PC-9 (cell line): ENCODE measurements around the gene PLEKHG7. TPM values are rescaled to one million over a fixed set of nuclear protein-coding genes. Genes with fewer than 3 reads are reported as not detected.

Source experiments
- BruUV-seq: library from RNA; stranded (reverse); fragments of 400-500 nt; replicated peaks from 2 replicates; lab custom pipeline; 2021; lab: Mats Ljungman, UMichigan
- CTCF ChIA-PET: fragments of 300-600 bp; sonication (Branson Sonifier 250); formaldehyde crosslinking; loops from one replicate; lab custom pipeline; 2022; ENCODE audit warnings: antibody characterized with exemption; lab: Charles Lee
- POLR2A ChIA-PET: fragments of 300-600 bp; sonication (Branson Sonifier 250); formaldehyde crosslinking; loops from one replicate; lab custom pipeline; 2022; ENCODE audit warnings: antibody characterized with exemption; ENCODE audit not compliant: unreplicated experiment; lab: Charles Lee
- DNase-seq, 2 experiments: peaks; one replicate each; pipeline versions ENCODE4 v3.0.0 to v3.0.0-alpha.2; 2015 to 2022; ENCODE audit warnings: mixed read lengths in 1 of 2
- H2AFZ ChIP-seq: fragments of 200-600 bp; sonication (generic); 2 replicates; pipeline ENCODE4 v1.8.1; 2017; ENCODE audit warnings: antibody characterized with exemption
- H3F3A ChIP-seq: fragments of 200-600 bp; sonication (generic); 2 replicates; pipeline ENCODE4 v1.8.1; 2017; ENCODE audit warnings: antibody characterized with exemption, mild to moderate bottlenecking, low read depth; ENCODE audit not compliant: insufficient read depth
- H3K27ac ChIP-seq: fragments of 200-600 bp; sonication (generic); 2 replicates; pipeline ENCODE4 v1.6.1; 2016; ENCODE audit warnings: mixed run types
- H3K27me3 ChIP-seq: fragments of 200-600 bp; sonication (generic); 2 replicates; pipeline ENCODE4 v1.6.1; 2016; ENCODE audit warnings: low read depth, mixed run types; ENCODE audit not compliant: insufficient read depth
- H3K36me3 ChIP-seq: fragments of 200-600 bp; sonication (generic); 2 replicates; pipeline ENCODE4 v1.6.1; 2016; ENCODE audit warnings: low read depth, mixed run types
- H3K4me1 ChIP-seq: fragments of 200-600 bp; sonication (generic); replicated peaks from 2 replicates; pipeline ENCODE4 v1.6.1; 2016; ENCODE audit warnings: mixed run types; ENCODE audit not compliant: insufficient read depth
- H3K4me2 ChIP-seq: fragments of 200-600 bp; sonication (generic); 2 replicates; pipeline ENCODE4 v1.6.1; 2017; ENCODE audit warnings: mixed run types
- H3K4me3 ChIP-seq: fragments of 200-600 bp; sonication (generic); 2 replicates; pipeline ENCODE4 v1.6.1; 2016; ENCODE audit warnings: mixed run types
- H3K79me2 ChIP-seq: fragments of 200-600 bp; sonication (generic); 2 replicates; pipeline ENCODE4 v1.6.1; 2017; ENCODE audit warnings: low read depth, mixed run types
- H3K9me2 ChIP-seq: fragments of 200-600 bp; sonication (generic); 2 replicates; pipeline ENCODE4 v1.8.1; 2017; ENCODE audit warnings: mild to moderate bottlenecking; ENCODE audit not compliant: insufficient read depth
- H3K9me3 ChIP-seq: fragments of 200-600 bp; sonication (generic); 2 replicates; pipeline ENCODE4 v1.8.1; 2016; ENCODE audit warnings: low read depth; ENCODE audit not compliant: insufficient read depth
- H4K20me1 ChIP-seq: fragments of 200-600 bp; sonication (generic); 2 replicates; pipeline ENCODE4 v1.8.1; 2017; ENCODE audit not compliant: insufficient read depth
- EZH2 ChIP-seq: fragments of 200-600 bp; sonication (generic); IDR thresholded peaks from 2 replicates; pipeline ENCODE4 v1.8.0; 2017; ENCODE audit warnings: antibody characterized with exemption, low read depth
- intact Hi-C: fragments of 100-400 bp; cut with micrococcal nuclease; formaldehyde crosslinking; loops from one replicate; pipeline ENCODE4 v1.10.0; 2022; ENCODE audit not compliant: unreplicated experiment
- total RNA-seq: library from RNA; stranded (reverse); gene quantifications from 2 replicates; pipeline ENCODE4 v1.2.3, GENCODE V29; 2021
- TF ChIP-seq, protein P1 (sequence below): fragments of 200-600 bp; sonication (generic); conservative IDR thresholded peaks from 2 replicates; pipeline ENCODE4 v1.6.1; 2017; ENCODE audit warnings: mixed run types, antibody characterized with exemption, mild to moderate bottlenecking, moderate library complexity

Gene PLEKHG7
- total RNA-seq, 1 experiment from 2014 or later: not detected

DNA sequence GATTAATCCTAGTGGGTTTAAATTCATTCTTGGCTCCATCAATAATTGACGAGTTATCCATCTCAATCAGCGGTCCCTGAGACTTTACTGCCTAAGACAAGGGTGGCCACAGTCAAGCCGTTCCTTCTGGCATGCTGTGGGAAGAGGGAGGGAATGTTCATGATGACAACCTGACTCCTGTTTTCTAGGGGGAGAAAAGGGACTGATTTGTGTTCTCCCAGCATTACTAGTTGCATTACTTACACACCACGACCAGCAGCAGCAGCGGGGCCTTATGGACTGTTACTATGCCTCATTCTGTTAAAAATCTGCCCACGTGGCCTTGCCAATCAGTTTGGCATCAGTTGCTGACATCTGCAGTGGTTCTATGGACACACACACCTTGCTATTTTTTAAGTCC lies 29.9 kb downstream of the PLEKHG7 start:
- H3K36me3 ChIP-seq: no peaks in the 10 kb centered on the region
- H3K4me2 ChIP-seq: no peak overlapping the region
- no peaks in the 10 kb centered on the region; the same call in 1 of the 2 replicates for H3K9me2 ChIP-seq
- H4K20me1 ChIP-seq: no peaks in the 10 kb centered on the region
- CTCF ChIA-PET: no interaction called here
- H3K9me3 ChIP-seq: no peaks in the 10 kb centered on the region
- peaks cover 10% of the 10 kb centered on the region; the same call in 1 of the 2 replicates for H3K4me1 ChIP-seq
- no peak overlapping the region for H3K27ac ChIP-seq
- H3K79me2 ChIP-seq: no peaks in the 10 kb centered on the region
- no TSS peak for BruUV-seq
- POLR2A ChIA-PET: no interaction called here
- intact Hi-C loops: no loop called here
- H3F3A ChIP-seq: no peaks in the 10 kb centered on the region
- H2AFZ ChIP-seq: no peak overlapping the region
- no peak for DNase-seq
- H3K4me3 ChIP-seq: no peak overlapping the region
- TF ChIP-seq, protein P1, sequence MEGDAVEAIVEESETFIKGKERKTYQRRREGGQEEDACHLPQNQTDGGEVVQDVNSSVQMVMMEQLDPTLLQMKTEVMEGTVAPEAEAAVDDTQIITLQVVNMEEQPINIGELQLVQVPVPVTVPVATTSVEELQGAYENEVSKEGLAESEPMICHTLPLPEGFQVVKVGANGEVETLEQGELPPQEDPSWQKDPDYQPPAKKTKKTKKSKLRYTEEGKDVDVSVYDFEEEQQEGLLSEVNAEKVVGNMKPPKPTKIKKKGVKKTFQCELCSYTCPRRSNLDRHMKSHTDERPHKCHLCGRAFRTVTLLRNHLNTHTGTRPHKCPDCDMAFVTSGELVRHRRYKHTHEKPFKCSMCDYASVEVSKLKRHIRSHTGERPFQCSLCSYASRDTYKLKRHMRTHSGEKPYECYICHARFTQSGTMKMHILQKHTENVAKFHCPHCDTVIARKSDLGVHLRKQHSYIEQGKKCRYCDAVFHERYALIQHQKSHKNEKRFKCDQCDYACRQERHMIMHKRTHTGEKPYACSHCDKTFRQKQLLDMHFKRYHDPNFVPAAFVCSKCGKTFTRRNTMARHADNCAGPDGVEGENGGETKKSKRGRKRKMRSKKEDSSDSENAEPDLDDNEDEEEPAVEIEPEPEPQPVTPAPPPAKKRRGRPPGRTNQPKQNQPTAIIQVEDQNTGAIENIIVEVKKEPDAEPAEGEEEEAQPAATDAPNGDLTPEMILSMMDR: no peak
- TF ChIP-seq EZH2: no peak
- H3K27me3 ChIP-seq: no peaks in the 10 kb centered on the region

DNA sequence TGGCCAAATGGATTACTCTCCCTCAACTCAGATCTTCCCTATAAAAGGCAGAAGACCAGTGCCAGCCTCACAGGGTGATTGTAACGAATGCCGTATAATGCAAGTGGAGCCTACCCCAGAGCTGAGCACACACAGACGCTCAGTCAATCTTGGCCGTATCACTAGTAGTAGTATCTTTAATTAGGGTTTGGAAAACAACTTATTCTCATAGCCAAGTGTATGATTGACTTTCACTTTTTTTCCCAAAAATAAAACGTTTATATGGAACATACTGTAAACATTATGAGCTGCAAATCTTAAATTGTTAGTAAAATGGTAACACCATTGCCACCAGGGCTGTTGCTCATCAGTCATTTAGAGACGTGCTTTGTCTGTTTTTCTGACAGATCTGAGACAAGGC lies 30.4 kb downstream of the PLEKHG7 start:
- ChIA-PET CTCF (no interaction called here), POLR2A (no interaction called here)
- no TSS peak for BruUV-seq
- TF ChIP-seq EZH2: no peak
- TF ChIP-seq, protein P1: no peak
- Histone ChIP-seq H3K9me2 (no peaks in the 10 kb centered on the region; the same call in 1 of the 2 replicates), H3K36me3 (no peaks in the 10 kb centered on the region), H3K4me3 (no peak overlapping the region), H3K27me3 (no peaks in the 10 kb centered on the region), H4K20me1 (no peaks in the 10 kb centered on the region), H2AFZ (no peak overlapping the region), H3K27ac (no peak overlapping the region), H3F3A (no peaks in the 10 kb centered on the region), H3K4me1 (peaks cover 10% of the 10 kb centered on the region; the same call in 1 of the 2 replicates), H3K79me2 (no peaks in the 10 kb centered on the region), H3K9me3 (no peaks in the 10 kb centered on the region), H3K4me2 (no peak overlapping the region)
- no peak for DNase-seq
- intact Hi-C loops: no loop called here

DNA sequence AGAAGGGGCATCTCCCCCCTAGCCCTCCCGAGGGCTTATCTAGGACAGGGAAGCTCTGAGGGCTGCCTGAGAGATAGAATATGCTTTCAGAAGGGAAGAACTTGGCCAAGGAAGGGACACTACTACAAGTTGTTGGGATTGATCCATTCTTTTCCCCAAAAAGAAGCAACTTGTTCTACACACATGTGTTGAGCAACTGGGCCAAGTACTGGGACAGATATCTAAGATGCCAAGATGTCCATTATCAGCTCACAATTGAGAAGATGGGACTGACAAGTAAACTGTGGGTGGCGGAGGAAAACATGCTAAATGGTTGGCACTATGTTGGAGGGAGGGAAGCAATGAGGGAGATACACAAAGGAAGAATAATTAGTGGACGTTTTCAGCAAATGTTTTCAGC lies 30.9 kb downstream of the PLEKHG7 start:
- ChIA-PET POLR2A (no interaction called here), CTCF (no interaction called here)

More for the DNA sequence above, 30.9 kb downstream of the PLEKHG7 start:
- DNase-seq: no peak
- Histone ChIP-seq H3K4me1 (peaks cover 10% of the 10 kb centered on the region; the same call in 1 of the 2 replicates), H3K4me3 (no peak overlapping the region), H3K27me3 (no peaks in the 10 kb centered on the region), H3K79me2 (no peaks in the 10 kb centered on the region), H2AFZ (no peak overlapping the region), H3K4me2 (no peak overlapping the region), H3K9me3 (no peaks in the 10 kb centered on the region), H3K9me2 (no peaks in the 10 kb centered on the region; the same call in 1 of the 2 replicates), H4K20me1 (no peaks in the 10 kb centered on the region), H3K27ac (no peak overlapping the region), H3K36me3 (no peaks in the 10 kb centered on the region), H3F3A (no peaks in the 10 kb centered on the region)
- no TSS peak for BruUV-seq
- intact Hi-C loops: no loop called here
- TF ChIP-seq EZH2: no peak
- TF ChIP-seq, protein P1: no peak
